ENCODE measurements around the gene GREB1.

Gene GREB1

GRCh38 chr2:11642972-11643371, 109.1 kb downstream of the GREB1 start:
- no peak for TF ChIP-seq CTCF (IDR thresholded peaks at IDR 0.05)
- no peak overlapping the region for H2AFZ ChIP-seq
- H3K79me2 ChIP-seq: no peaks in the 10 kb centered on the region
- H3K9me3 ChIP-seq (ENCODE audit: control insufficient read depth, low read length): no peaks in the 10 kb centered on the region
- H3K4me3 ChIP-seq (ENCODE audit: low read depth, low read length): no peak overlapping the region
- H3K4me1 ChIP-seq: no peaks in the 10 kb centered on the region
- no peaks in the 10 kb centered on the region for H3K36me3 ChIP-seq (ENCODE audit: control insufficient read depth, insufficient read depth, low read length)
- no peak overlapping the region for H3K9ac ChIP-seq
- no peaks in the 10 kb centered on the region for H3K27me3 ChIP-seq (ENCODE audit: control insufficient read depth, insufficient read depth, low read length)
- no peak overlapping the region for H3K4me2 ChIP-seq (ENCODE audit: low read length)
- H3K27ac ChIP-seq: no peak overlapping the region

GRCh38 chr2:11644293-11644692, 110.4 kb downstream of the GREB1 start:
- H3K79me2 ChIP-seq: no peaks in the 10 kb centered on the region
- no peak overlapping the region for H3K4me3 ChIP-seq (ENCODE audit: low read depth, low read length)
- H3K9me3 ChIP-seq (ENCODE audit: control insufficient read depth, low read length): no peaks in the 10 kb centered on the region
- no peak for TF ChIP-seq CTCF (IDR thresholded peaks at IDR 0.05)
- no peak overlapping the region for H2AFZ ChIP-seq
- no peak overlapping the region for H3K4me2 ChIP-seq (ENCODE audit: low read length)
- H3K27me3 ChIP-seq (ENCODE audit: control insufficient read depth, insufficient read depth, low read length): no peaks in the 10 kb centered on the region
- no peak overlapping the region for H3K9ac ChIP-seq
- no peak overlapping the region for H3K27ac ChIP-seq
- H3K4me1 ChIP-seq: no peaks in the 10 kb centered on the region
- H3K36me3 ChIP-seq (ENCODE audit: control insufficient read depth, insufficient read depth, low read length): no peaks in the 10 kb centered on the region

DNA sequence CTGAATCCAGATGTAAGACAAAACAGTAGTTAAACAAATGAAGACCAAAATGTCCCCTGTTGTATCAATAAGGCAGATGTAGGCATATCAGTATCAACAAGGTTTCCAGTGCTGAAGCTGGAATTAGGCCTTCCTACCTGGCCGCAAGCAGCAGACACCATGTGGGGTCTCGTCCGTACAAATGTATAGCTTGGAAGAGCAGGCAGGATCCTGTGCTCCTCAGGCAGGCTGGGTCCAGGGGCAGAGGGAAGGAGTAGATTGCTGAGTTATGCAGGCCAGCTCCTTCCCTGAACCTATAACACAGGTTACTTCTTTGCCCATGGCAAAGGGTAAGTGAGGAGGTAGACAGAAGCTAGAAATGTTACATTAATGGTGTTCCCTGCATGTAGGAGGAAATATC, 112.7 kb downstream of the GREB1 start:
- no peak overlapping the region for H3K4me3 ChIP-seq (ENCODE audit: low read depth, low read length)
- H3K4me2 ChIP-seq (ENCODE audit: low read length): no peak overlapping the region
- H3K27me3 ChIP-seq (ENCODE audit: control insufficient read depth, insufficient read depth, low read length): no peaks in the 10 kb centered on the region
- no peaks in the 10 kb centered on the region for H3K36me3 ChIP-seq (ENCODE audit: control insufficient read depth, insufficient read depth, low read length)
- H2AFZ ChIP-seq: no peak overlapping the region
- no peak overlapping the region for H3K9ac ChIP-seq
- TF ChIP-seq CTCF (IDR thresholded peaks at IDR 0.05): no peak
- no peaks in the 10 kb centered on the region for H3K79me2 ChIP-seq
- H3K4me1 ChIP-seq: no peaks in the 10 kb centered on the region
- no peak overlapping the region for H3K27ac ChIP-seq
- no peaks in the 10 kb centered on the region for H3K9me3 ChIP-seq (ENCODE audit: control insufficient read depth, low read length)

DNA sequence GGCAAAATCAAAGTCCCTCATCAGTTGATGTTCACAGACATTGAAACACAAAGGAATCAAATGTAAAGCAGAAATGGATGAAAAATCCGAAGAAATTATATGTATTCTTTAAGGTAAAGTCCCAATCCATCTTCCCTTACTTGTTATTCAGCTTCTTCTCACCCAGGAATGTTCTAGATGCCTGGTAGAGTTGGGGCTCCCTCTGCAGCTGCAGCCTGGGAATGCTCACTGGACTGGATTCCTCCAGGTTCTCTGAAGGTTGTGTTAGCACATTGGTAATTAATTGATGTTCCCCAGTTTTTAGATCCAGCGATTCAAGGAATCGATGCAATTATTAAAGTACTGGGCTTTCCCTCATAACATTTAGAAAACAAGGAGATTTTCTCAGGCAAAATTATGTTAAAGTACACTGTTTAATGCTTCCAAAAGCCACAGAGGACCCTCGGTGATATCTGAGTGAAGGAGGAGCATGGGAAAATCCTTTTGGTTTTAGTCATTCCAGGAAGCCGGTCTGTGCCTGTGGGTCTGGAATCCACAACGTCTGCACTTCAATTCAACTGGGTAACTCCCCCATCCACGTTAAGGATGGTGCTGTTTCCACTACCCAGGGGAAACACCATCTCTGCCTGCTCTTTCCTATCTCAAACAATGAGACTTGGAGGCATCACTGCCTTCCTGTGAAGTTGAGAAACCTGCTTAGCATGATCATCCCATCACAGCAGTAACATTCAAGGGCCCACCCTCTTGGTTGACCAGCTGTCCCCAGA, 114.2 kb downstream of the GREB1 start:
- Histone ChIP-seq H3K4me3 (ENCODE audit: low read depth, low read length) (no peak overlapping the region), H2AFZ (no peak overlapping the region), H3K4me2 (ENCODE audit: low read length) (no peak overlapping the region), H3K9me3 (ENCODE audit: control insufficient read depth, low read length) (no peaks in the 10 kb centered on the region), H3K36me3 (ENCODE audit: control insufficient read depth, insufficient read depth, low read length) (no peaks in the 10 kb centered on the region), H3K27ac (no peak overlapping the region), H3K79me2 (no peaks in the 10 kb centered on the region), H3K9ac (no peak overlapping the region), H3K27me3 (ENCODE audit: control insufficient read depth, insufficient read depth, low read length) (no peaks in the 10 kb centered on the region), H3K4me1 (no peaks in the 10 kb centered on the region)
- no peak for TF ChIP-seq CTCF (IDR thresholded peaks at IDR 0.05)

DNA sequence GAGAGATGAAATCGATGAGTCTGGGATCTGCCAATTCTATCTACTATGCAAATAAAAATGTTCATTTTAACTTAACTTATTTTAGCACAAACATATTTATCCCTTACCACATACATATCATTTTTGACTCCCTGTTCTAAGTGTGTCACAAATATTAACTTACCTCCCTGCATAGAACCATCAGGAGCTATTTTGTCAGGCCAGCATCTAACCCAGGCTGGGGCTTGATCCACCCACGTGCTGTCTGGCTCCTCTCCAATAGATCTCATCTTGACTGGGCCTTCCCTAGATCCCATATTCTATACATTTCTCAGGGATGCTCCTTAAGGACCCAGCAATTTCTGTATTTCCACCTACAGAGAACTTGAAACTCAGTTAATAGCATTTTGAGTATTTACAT, 115.2 kb downstream of the GREB1 start:
- H3K9me3 ChIP-seq (ENCODE audit: control insufficient read depth, low read length): no peaks in the 10 kb centered on the region
- H3K9ac ChIP-seq: no peak overlapping the region
- H3K27ac ChIP-seq: no peak overlapping the region
- H3K79me2 ChIP-seq: no peaks in the 10 kb centered on the region
- H3K27me3 ChIP-seq (ENCODE audit: control insufficient read depth, insufficient read depth, low read length): no peaks in the 10 kb centered on the region
- no peak overlapping the region for H3K4me3 ChIP-seq (ENCODE audit: low read depth, low read length)
- no peak overlapping the region for H2AFZ ChIP-seq
- H3K4me2 ChIP-seq (ENCODE audit: low read length): no peak overlapping the region
- H3K36me3 ChIP-seq (ENCODE audit: control insufficient read depth, insufficient read depth, low read length): no peaks in the 10 kb centered on the region
- TF ChIP-seq CTCF (IDR thresholded peaks at IDR 0.05): no peak
- H3K4me1 ChIP-seq: no peaks in the 10 kb centered on the region
